GM18909 (cell line): ENCODE data around the gene AOPEP.

Source experiments
- ATAC-seq: cut with Tn5 transposase; IDR thresholded peaks from one replicate; pipeline ENCODE4 v1.9.1; 2021; ENCODE audit warnings: mild to moderate bottlenecking; ENCODE audit not compliant: unreplicated experiment, poor library complexity

AOPEP gene

GRCh38 chr9:95135756-95136155 is 409.3 kb downstream of the AOPEP start:
- ATAC-seq, result no peak
